HEK293T (cell line): ENCODE measurements around the gene LRCH4.

Source experiments
- ARNT ChIP-seq: fragments of 450-650 bp; IDR thresholded peaks from 2 replicates; pipeline ENCODE4 v1.6.1; 2017; ENCODE audit warnings: mild to moderate bottlenecking
- BHLHE40 ChIP-seq: fragments of 450-650 bp; IDR thresholded peaks from 2 replicates; pipeline ENCODE4 v1.6.1; 2016; ENCODE audit warnings: mild to moderate bottlenecking, moderate library complexity, borderline replicate concordance
- ELF4 ChIP-seq: fragments of 450-650 bp; IDR thresholded peaks from 2 replicates; pipeline ENCODE4 v1.6.1; 2017; ENCODE audit warnings: antibody characterized with exemption
- FOXA1 ChIP-seq: fragments of 450-650 bp; IDR thresholded peaks from 2 replicates; pipeline ENCODE4 v1.6.1; 2016; ENCODE audit warnings: mild to moderate bottlenecking
- FOXK2 ChIP-seq: fragments of 450-650 bp; IDR thresholded peaks from 2 replicates; pipeline ENCODE4 v1.6.1; 2016; ENCODE audit warnings: mild to moderate bottlenecking
- FOXM1 ChIP-seq: fragments of 450-650 bp; IDR thresholded peaks from 2 replicates; pipeline ENCODE4 v1.6.1; 2017; ENCODE audit warnings: mild to moderate bottlenecking, borderline replicate concordance
- HDGF ChIP-seq: fragments of 450-650 bp; IDR thresholded peaks from 2 replicates; pipeline ENCODE4 v1.6.1; 2017; ENCODE audit warnings: antibody characterized with exemption, borderline replicate concordance
- L3MBTL2 ChIP-seq: fragments of 450-650 bp; conservative IDR thresholded peaks from 2 replicates; pipeline ENCODE4 v1.6.1; 2016; ENCODE audit warnings: mild to moderate bottlenecking
- LEF1 ChIP-seq: fragments of 450-650 bp; IDR thresholded peaks from 2 replicates; pipeline ENCODE4 v1.6.1; 2017; ENCODE audit warnings: mild to moderate bottlenecking, borderline replicate concordance
- NFRKB ChIP-seq: fragments of 450-650 bp; IDR thresholded peaks from 2 replicates; pipeline ENCODE4 v1.6.1; 2016; ENCODE audit warnings: mild to moderate bottlenecking, moderate library complexity
- SP1 ChIP-seq: fragments of 450-650 bp; IDR thresholded peaks from 2 replicates; pipeline ENCODE4 v1.6.1; 2017
- SUZ12 ChIP-seq: fragments of 450-650 bp; IDR thresholded peaks from 2 replicates; pipeline ENCODE4 v1.6.1; 2016; ENCODE audit warnings: mild to moderate bottlenecking
- TARDBP ChIP-seq: fragments of 450-650 bp; IDR thresholded peaks from 2 replicates; pipeline ENCODE4 v1.6.1; 2016

DNA sequence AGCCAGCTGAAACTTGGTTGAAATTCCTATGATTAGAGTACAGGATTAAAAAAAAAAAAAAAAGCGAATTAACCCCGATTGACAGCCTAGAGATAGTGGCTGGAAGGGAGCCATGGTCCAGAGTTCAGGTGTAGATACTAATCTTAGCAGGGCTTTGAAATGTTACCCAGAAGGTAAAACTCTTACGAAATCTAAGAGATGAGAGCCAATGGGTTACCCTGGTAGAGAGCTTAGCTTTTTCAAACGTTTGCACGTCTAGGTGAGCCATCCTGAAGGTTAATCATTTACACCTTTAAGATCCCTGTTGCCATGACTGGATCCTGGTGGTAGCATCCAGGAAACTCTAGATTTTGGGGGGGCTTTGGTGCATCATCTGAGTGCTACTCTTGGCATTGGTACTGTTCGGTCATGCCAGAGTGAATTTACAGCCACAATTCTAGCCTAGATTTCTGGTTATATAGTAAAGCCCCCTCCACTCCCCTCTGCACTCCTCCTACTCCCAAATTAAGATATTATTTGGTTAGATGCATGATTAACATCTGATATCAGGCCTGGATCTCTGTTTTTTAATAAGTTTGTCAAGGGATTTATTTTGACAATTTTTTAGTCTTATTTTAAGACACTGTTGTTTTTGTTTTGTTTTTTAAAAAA lies 45.7 kb downstream of the LRCH4 start:
- TF ChIP-seq FOXM1 = no peak
- TF ChIP-seq TARDBP = no peak
- TF ChIP-seq BHLHE40 = no peak
- no peak for TF ChIP-seq NFRKB
- TF ChIP-seq HDGF = no peak
- TF ChIP-seq SUZ12 = no peak
- no peak for TF ChIP-seq ELF4
- no peak for TF ChIP-seq SP1
- no peak for TF ChIP-seq LEF1
- TF ChIP-seq ARNT = no peak
- no peak for TF ChIP-seq FOXK2
- no peak for TF ChIP-seq FOXA1
- no peak for TF ChIP-seq L3MBTL2
